Subcutaneous abdominal adipose tissue (tissue), 5 donors: Measurements from ENCODE around the gene UPF1.
"Not testable (repeated sequence)": the region's sequence is repeated elsewhere in the genome, so short reads cannot be mapped to it uniquely, and the experiment has no call there.

Experiments used
- H3K27ac ChIP-seq: one replicate; pipeline ENCODE4 v1.7.0; 2013; ENCODE audit warnings: low read depth, mild to moderate bottlenecking, inconsistent platforms, low read length, moderate library complexity
- H3K27me3 ChIP-seq, 5 donors: one replicate each; pipeline ENCODE4 v1.7.0; 2013; ENCODE audit warnings: low read length in 5 of 5, inconsistent platforms in 1 of 5; ENCODE audit not compliant: control insufficient read depth in 5 of 5, insufficient read depth in 4 of 5
- H3K36me3 ChIP-seq, 5 donors: one replicate each; pipeline ENCODE4 v1.7.0; 2013; ENCODE audit warnings: low read length in 5 of 5; ENCODE audit not compliant: control insufficient read depth in 5 of 5, insufficient read depth in 5 of 5
- H3K4me1 ChIP-seq, 5 donors: one replicate each; pipeline ENCODE4 v1.7.0; 2013; ENCODE audit warnings: low read length in 5 of 5, mild to moderate bottlenecking in 3 of 5, moderate library complexity in 1 of 5; ENCODE audit not compliant: control insufficient read depth in 5 of 5, insufficient read depth in 5 of 5
- H3K4me3 ChIP-seq, 5 donors: one replicate each; pipeline ENCODE4 v1.7.0; 2013; ENCODE audit warnings: low read length in 5 of 5, low read depth in 1 of 5
- H3K9ac ChIP-seq, 5 donors: one replicate each; pipeline ENCODE4 v1.7.0; 2013; ENCODE audit warnings: low read length in 5 of 5, mild to moderate bottlenecking in 4 of 5, moderate library complexity in 3 of 5
- H3K9me3 ChIP-seq, 5 donors: one replicate each; pipeline ENCODE4 v1.7.0; 2013; ENCODE audit warnings: low read length in 5 of 5; ENCODE audit not compliant: control insufficient read depth in 5 of 5
- donor health status: healthy.
- donor health status: healthy.
- donor health status: healthy.
- donor health status: healthy.
- donor health status: healthy.

UPF1 gene

DNA sequence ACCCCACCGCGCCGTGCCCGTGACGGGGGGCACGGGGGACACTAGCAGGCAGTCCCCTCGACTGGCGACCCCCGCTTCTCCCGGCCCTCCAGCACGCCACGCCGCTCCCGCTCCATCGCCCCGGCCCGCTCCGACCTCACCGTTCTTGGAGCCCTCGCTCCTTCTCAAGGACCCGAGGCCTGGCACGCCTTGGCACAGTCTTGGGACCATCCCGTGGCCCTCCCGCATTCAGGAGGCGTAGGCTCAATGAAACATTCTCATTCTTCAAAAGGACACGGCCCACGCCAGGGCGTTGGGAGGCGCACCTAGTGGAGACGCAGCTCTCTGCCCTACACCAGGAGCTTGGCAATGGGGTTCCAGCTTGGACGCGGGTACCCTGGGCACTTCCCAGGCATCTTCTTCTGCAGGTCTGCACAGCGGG is 64.7 kb downstream of the UPF1 start:
- H3K4me3 ChIP-seq = no peak overlapping the region
- H3K36me3 ChIP-seq = peaks cover 0 to 29% (median 28%) of the 10 kb centered on the region in 5 donors
- peaks cover 0 to 2% (median 0%) of the 10 kb centered on the region in 5 donors for H3K9me3 ChIP-seq
- H3K4me1 ChIP-seq = peaks cover 0 to 17% (median 12%) of the 10 kb centered on the region in 5 donors
- H3K9ac ChIP-seq = no peak overlapping the region
- peaks cover 9 to 26% (median 20%) of the 10 kb centered on the region in 5 donors for H3K27me3 ChIP-seq
- no peak overlapping the region for H3K27ac ChIP-seq

DNA sequence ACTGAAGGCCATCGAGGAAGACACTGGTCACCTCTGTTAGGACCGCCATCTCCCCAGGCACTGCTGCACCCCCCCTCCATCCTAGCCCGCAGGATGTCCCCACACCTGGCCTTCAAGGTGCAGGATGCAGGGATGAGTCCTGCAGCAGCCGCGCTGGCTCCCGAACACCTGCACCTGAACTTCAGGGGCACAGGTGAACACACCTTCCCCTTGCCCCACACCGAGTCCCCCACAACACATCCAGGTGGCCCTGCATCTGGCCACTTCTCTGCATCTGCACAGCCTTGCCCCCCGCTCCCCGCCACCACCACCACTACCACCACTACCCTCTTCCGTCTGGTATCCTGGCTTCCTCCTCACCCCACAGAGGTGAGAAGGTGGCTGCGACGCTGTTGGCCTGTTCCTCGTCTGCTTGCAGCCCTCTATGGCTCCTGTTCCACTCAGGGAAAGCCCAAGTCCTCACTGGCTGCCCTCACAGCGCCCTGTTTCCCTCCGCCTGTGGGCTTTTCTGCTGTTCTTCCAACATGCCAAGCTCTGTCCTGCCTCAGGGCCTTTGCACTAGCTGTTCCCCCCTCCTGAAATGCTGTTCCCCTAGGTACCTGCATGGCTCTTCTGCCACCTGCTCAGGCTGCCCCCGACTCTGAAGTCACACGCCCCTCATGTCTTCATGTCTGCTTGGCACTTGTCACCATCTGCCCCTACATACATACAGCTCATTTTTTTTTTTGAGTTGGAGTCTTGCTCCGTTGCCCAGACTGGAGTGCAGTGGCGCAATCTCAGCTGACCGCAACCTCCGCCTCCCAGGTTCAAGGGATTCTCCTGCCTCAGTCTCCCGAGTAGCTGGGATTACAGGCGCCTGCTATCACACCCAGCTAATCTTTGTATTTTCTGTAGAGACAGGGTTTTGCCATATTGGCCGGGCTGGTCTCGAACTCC is 65.6 kb downstream of the UPF1 start:
- H3K27me3 ChIP-seq = peaks cover 9 to 26% (median 20%) of the 10 kb centered on the region in 5 donors
- peaks cover 0 to 17% (median 12%) of the 10 kb centered on the region in 5 donors for H3K4me1 ChIP-seq
- H3K9ac ChIP-seq = no peak overlapping the region
- no peak overlapping the region for H3K4me3 ChIP-seq
- H3K27ac ChIP-seq = no peak overlapping the region
- H3K36me3 ChIP-seq = peaks cover 0 to 31% (median 29%) of the 10 kb centered on the region in 5 donors
- H3K9me3 ChIP-seq = peaks cover 0 to 2% (median 0%) of the 10 kb centered on the region in 5 donors

- Histone ChIP-seq H3K36me3 (peaks cover 0 to 36% (median 34%) of the 10 kb centered on the region in 5 donors), H3K4me3 (no peak overlapping the region), H3K4me1 (peaks cover 0 to 17% (median 12%) of the 10 kb centered on the region in 5 donors), H3K27me3 (peaks cover 9 to 26% (median 20%) of the 10 kb centered on the region in 5 donors), H3K9me3 (peaks cover 0 to 2% (median 0%) of the 10 kb centered on the region in 5 donors), H3K27ac (no peak overlapping the region), H3K9ac (no peak overlapping the region)
Observed at GRCh38 chr19:18898081-18898606, 66.4 kb downstream of the UPF1 start.

- H3K36me3 ChIP-seq = peaks cover 0 to 42% (median 38%) of the 10 kb centered on the region in 5 donors
- no peak overlapping the region for H3K4me3 ChIP-seq
- no peak overlapping the region for H3K27ac ChIP-seq
- peaks cover 0 to 17% (median 12%) of the 10 kb centered on the region in 5 donors for H3K4me1 ChIP-seq
- H3K9ac ChIP-seq = no peak overlapping the region
- peaks cover 9 to 26% (median 20%) of the 10 kb centered on the region in 5 donors for H3K27me3 ChIP-seq
- H3K9me3 ChIP-seq = peaks cover 0 to 2% (median 0%) of the 10 kb centered on the region in 5 donors
Observed at GRCh38 chr19:18898607-18899408, 67.0 kb downstream of the UPF1 start.

GRCh38 chr19:18899624-18900560 is 68.1 kb downstream of the UPF1 start:
- Histone ChIP-seq H3K36me3 (peaks cover 0 to 52% (median 45%) of the 10 kb centered on the region in 5 donors), H3K27me3 (peaks cover 1 to 20% (median 13%) of the 10 kb centered on the region in 5 donors), H3K4me3 (no peak overlapping the region), H3K27ac (no peak overlapping the region), H3K4me1 (peaks cover 0 to 12% (median 8%) of the 10 kb centered on the region in 5 donors), H3K9ac (no peak overlapping the region), H3K9me3 (peaks cover 0 to 2% (median 0%) of the 10 kb centered on the region in 5 donors)

DNA sequence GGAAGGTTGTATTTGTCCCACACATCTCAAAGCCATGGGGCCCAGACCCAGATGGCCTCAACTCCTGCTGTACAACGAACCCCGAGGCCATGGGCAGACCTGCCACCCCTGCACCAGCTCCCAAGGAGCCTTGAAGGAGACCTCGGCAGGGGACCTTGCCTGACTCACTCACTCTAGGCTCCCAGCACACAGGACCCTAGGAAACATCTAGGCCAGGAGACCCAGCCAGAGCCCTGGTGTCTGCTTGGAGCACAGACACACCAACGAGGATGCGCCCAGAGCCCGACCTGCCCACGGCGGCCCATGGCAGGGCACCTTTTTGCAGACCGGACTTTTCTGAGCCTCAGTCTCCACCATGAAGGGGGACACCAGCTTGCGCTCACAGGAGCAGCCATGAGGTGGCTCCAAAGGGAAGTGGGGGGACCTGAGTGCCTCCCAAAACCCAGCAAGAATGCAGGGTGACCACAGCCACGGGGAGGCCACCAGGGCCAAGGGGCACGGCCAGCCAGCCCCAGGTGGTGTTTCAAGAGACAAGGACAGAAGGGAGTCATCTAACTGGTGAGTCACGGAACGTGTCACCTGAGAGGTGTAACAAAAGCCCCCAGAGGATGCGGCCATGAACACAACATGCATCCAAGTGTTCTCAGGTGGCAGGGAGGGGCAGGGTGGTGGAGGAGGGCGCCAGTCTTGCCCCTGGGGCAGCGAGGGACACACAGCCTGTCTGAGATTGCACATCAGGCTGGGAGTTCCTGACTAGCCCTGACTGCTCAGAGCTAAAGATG is 69.1 kb downstream of the UPF1 start:
- Histone ChIP-seq H3K27me3 (peaks cover 0 to 12% (median 9%) of the 10 kb centered on the region in 5 donors), H3K36me3 (peaks cover 0 to 62% (median 54%) of the 10 kb centered on the region in 5 donors), H3K4me3 (no peak overlapping the region), H3K9ac (no peak overlapping the region), H3K9me3 (peaks cover 0 to 2% (median 0%) of the 10 kb centered on the region in 5 donors), H3K27ac (no peak overlapping the region), H3K4me1 (peaks cover 0 to 4% (median 0%) of the 10 kb centered on the region in 5 donors)

DNA sequence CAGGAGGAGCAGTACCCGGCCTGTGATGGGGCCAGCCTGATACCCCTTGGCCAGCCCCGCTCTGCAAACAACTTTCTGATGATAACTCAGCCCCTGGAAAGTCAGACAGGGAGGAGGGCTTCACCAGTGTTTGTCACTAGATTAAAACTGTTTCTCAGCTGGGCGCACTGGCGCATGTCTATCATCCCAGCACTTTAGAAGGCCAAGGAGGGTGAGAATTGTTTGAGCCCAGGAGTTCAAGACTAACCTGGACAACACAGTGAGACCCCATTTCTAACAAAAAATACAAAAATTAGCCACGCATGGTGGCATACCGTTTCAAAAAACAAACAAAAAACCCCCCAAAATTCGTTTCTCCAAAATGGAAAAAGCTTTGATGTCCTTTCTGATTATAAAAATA is 69.7 kb downstream of the UPF1 start:
- Histone ChIP-seq H3K9me3 (peaks cover 0 to 2% (median 0%) of the 10 kb centered on the region in 5 donors), H3K27me3 (peaks cover 0 to 11% (median 8%) of the 10 kb centered on the region in 5 donors), H3K36me3 (peaks cover 0 to 68% (median 59%) of the 10 kb centered on the region in 5 donors), H3K9ac (no peak overlapping the region), H3K27ac (no peak overlapping the region), H3K4me3 (no peak overlapping the region), H3K4me1 (peaks cover 0 to 2% (median 0%) of the 10 kb centered on the region in 5 donors)

DNA sequence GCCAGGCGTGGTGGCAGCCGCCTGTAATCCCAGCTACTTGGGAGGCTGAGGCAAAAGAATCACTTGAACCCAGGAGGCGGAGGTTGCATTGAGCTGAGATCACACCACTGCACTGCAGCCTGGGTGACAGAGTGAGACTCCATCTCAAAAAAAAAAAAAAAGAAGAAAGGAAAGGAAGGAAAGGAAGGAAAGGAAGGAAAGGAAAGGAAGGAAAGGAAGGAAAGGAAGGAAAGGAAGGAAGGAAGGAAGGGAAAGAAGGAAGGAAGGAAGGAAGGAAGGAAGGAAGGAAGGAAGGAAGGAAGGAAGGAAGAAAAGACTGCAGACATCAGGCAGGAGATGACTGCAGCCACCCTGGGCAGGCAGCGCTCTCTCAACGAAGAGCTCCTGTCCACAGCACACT is 70.8 kb downstream of the UPF1 start:
- H3K4me3 ChIP-seq = not testable (repeated sequence)
- peaks cover 0 to 78% (median 69%) of the 10 kb centered on the region in 5 donors for H3K36me3 ChIP-seq

More for the DNA sequence above, 70.8 kb downstream of the UPF1 start:
- H3K27me3 ChIP-seq, H3K9me3 ChIP-seq, H3K27ac ChIP-seq, H3K9ac ChIP-seq, H3K4me1 ChIP-seq: not testable (repeated sequence)
